ENCODE results near the gene FGFR2.

The FGFR2 gene

DNA sequence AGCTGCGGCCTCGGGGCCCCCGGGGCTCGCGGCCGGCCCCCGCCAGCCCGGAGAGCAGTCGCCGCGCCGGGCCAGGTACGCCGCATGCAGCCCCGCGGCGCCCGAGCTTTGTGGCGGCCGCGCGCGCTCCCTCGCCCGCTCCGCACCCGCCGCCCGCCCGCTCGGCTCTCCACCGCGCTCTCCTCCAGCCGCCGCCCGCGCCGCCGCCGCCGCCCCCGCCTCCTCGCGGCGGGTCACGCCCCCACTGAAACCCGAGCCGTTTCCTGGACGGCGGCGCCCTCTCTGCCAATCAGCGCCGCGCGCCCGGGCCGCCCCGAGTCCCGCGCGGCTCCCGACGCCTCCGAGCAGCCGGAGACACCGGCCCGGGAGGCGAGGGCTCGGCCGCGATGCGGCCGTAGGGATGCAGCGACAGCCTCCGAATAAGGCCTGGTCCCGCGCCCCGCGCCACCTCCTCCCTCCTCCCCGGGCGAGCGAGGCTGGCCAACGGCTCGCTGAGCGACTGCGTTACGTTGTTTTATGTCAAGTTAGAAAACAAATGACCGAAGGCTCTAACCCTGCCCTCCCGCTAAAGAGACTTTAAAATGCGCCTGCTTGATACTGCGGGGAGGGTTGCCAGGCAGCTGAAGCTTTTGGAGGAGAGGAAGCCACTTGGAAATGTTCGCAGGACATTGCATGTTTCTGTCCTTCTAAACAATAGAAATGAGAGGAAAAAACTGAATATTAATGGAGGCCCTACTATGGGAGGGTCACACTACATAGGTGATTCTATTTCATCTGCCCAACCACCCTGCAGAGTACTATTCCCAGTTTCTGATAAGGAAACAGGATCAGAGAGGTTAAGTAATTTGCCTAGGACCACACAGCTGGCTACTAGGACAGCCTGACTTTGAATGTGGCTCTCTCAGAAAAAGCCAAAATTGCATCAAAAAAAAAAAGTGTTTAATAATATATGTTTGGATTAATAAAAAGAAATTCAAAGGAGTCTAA is at the start of gene FGFR2:
Gene FGFR2 (minus strand): TSS at position 182 of the 987 bp plus-strand sequence. CDS start 4,627 bp downstream, outside the sequence.
- peak within 1 kb of the TSS in 20 of 21 experiments; percentile 36 to 90 (median 80) for H3K27ac ChIP-seq
- peak within 1 kb of the TSS; percentile 44 to 76 (median 67) for H3K4me3 ChIP-seq

DNA sequence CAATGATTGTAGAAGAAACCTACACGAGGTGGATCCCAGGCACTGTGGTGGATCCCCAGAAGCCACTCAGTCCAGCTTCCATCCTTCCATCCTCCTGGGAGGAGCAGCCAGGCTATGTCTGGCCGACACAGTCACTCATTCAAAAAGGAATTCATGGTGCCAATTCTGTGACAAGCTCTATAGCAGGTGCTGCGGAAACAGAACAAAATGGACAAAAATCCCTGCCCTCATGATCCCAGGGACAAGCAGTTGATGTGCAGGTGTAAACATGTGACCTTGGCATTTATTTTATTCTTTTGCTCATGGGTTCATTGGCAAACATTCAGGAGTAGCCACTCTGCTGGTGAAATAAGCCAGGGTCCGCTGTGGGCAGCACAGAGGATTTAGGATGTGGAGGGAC is 49.2 kb upstream of the FGFR2 start:
- Histone ChIP-seq H3K4me3 (no peak overlapping the region), H3K27ac (no peak overlapping the region)

- Histone ChIP-seq H3K27ac (no peak overlapping the region), H3K4me3 (no peak overlapping the region)
Observed at GRCh38 chr10:121645696-121646095, 47.5 kb upstream of the FGFR2 start.

- Histone ChIP-seq H3K4me3 (no peak overlapping the region), H3K27ac (no peak overlapping the region)
Observed at GRCh38 chr10:121644501-121644900, 46.3 kb upstream of the FGFR2 start.

DNA sequence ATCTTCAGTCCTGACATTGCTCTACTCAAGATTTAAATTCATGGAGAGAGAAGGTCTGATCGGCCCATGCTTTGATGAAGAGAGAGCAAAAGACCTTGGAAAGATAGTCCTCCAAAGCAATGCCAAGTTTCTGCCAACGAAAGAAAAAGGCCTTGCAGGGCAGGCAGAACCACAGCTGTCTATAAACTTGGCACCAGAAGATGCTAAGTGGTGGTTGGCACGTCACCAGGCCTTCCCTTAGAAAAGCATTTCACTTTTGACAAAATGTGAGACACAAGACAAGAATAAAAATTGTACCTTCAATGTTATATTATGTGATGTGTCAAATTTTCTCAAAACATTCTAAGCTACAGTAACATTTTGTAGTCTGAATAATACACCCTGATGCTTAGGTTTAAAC is 42.0 kb upstream of the FGFR2 start:
- H3K27ac ChIP-seq, result no peak overlapping the region
- no peak overlapping the region for H3K4me3 ChIP-seq

GRCh38 chr10:121639416-121639815 is 41.2 kb upstream of the FGFR2 start:
- no peak overlapping the region for H3K27ac ChIP-seq
- H3K4me3 ChIP-seq, result no peak overlapping the region

DNA sequence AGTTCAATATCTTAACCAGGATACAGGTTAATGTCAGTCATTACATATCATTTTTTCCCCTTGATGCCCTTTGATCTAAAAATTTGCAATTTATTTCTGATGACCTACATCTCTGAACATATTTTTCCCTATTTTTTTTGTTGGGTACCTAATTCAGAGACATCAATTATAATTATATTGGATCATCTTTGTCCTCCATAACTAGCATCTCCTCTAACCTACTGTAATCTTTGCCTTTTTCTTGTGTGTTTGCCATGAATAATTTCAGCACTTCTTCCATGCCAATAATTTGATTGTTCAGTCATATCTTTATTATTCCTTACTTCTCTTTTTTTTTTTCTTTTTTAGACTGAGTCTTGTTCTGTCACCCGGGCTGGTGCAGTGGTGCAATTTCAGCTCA is 39.2 kb upstream of the FGFR2 start:
- H3K27ac ChIP-seq, result no peak overlapping the region
- no peak overlapping the region for H3K4me3 ChIP-seq

GRCh38 chr10:121633056-121633455 is 34.8 kb upstream of the FGFR2 start:
- Histone ChIP-seq H3K27ac (peak overlapping the region in 1 of 21 experiments; percentile 45), H3K4me3 (no peak overlapping the region)

GRCh38 chr10:121631365-121632029 is 33.3 kb upstream of the FGFR2 start:
- Histone ChIP-seq H3K4me3 (no peak overlapping the region), H3K27ac (peak overlapping the region in 4 of 21 experiments; percentile 11 to 55 (median 35))

GRCh38 chr10:121628859-121629258 is 30.6 kb upstream of the FGFR2 start:
- H3K4me3 ChIP-seq, result no peak overlapping the region
- peak overlapping the region in 8 of 21 experiments; percentile 24 to 81 (median 76) for H3K27ac ChIP-seq

DNA sequence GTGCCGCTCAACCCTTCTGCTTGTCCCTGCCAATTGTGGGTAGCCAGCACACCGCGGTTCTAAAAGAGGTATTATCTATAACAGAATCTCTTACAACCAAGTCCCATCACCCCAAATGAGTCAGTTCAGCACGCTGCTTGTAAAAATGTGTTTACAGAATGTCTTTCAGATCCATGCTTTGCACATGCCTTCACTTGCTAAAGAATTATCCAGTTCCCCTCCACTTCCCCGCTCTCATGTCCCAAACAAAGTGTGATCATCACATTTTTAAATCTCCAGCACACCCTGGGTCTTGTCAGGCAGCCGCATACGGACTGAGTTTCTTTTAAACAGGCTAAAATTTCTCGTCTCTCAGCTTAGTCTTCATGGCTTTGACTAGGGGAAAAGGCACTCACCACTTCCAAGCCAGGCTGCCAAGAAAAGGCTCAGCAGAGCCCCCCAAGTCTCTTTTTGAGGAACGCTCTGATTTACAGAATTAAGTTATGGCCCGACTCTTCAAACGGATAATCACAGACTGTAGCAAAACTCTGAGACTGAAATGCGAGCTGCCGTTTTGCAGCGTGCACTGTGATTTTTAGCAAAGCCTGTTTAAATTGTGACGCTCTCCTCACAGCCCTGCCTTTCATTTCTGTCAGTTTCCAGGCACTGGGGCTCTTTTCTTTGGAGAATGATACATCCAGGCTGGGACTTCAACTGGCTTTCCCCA is 29.8 kb upstream of the FGFR2 start:
- Histone ChIP-seq H3K27ac (peak overlapping the region in 15 of 21 experiments; percentile 24 to 81 (median 53)), H3K4me3 (no peak overlapping the region)

GRCh38 chr10:121624836-121625486 is 26.7 kb upstream of the FGFR2 start:
- no peak overlapping the region for H3K4me3 ChIP-seq

DNA sequence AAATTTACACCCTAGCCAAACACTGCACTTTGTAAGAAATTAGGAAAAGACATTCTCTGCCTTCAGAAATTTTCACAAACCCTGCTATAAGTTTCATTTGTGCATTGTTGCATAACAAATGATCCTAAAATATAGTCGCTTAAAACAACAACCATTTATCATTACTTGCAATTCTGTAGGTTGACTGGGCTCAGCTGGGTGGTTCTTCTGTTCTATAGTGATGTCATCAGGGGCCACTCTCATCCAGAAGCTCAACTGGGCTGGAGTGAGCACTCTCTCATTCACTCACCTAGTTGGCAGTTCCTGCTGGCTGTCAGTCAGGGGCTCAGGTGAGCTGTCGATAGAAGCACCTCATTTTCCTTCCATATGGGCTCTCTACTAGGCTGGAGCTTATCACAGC is 20.7 kb upstream of the FGFR2 start:
- Histone ChIP-seq H3K27ac (no peak overlapping the region), H3K4me3 (no peak overlapping the region)

More at GRCh38 chr10:121624836-121625486, 26.7 kb upstream of the FGFR2 start:
- peak overlapping the region in 8 of 21 experiments; percentile 0 to 66 (median 52) for H3K27ac ChIP-seq

DNA sequence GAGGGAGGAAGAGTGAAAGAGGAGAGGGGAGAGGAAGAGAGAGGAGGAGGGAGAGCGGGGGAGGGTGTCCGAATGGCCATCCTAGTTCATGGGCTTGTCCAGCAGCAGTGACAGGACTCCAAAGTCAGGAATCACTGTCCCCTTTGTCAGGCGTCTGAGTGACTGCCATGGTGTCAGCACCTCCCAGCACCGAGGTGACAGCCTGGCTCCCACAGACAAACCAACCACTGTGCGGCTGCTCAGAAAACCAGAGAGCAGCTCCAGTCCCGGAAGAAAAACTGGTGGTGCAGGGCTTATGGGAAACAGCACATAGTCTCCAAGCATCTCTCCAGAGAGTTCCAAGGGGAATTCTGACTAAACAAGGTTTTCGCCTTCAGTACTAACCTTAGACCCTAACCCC is 18.9 kb upstream of the FGFR2 start:
- Histone ChIP-seq H3K4me3 (no peak overlapping the region), H3K27ac (no peak overlapping the region)

DNA sequence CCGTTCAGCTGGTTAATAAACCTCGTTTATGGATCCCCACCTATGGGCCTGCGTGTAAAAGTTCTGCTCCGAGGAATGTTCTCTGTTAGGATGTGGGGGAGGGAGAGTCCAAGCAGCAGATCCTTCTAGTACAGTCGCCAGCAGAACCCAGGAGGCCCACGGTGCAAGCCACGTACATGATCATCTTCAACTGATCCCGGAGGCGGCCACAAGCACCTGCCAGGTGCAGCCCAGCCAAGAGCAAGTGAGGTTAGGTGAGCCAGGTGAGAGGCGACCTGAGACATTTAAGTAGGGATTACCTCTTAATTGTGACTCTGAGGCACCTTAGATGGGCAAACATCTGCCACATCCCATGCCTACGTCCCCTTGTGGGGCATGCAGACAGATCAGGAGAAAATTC is 18.0 kb upstream of the FGFR2 start:
- Histone ChIP-seq H3K4me3 (no peak overlapping the region), H3K27ac (no peak overlapping the region)

DNA sequence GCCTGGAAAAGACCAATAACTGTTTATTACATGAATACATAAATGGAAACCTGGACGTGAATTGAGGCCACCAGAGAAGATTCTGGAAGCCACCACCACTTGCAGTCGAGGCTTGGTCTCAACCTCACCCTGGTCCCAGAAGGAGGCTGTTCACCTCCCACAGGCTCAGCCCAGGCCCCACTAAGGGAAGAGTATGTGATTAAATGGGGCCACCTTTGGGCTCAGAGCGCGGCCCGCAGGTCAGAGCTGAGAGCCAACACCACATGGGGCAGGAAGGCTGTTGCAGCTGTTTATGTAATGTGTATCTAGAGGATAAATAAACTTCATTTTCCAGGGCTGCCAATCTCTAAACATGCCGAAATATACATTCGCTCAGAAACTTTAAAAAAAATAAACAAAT is 17.6 kb upstream of the FGFR2 start:
- H3K27ac ChIP-seq, result no peak overlapping the region

DNA sequence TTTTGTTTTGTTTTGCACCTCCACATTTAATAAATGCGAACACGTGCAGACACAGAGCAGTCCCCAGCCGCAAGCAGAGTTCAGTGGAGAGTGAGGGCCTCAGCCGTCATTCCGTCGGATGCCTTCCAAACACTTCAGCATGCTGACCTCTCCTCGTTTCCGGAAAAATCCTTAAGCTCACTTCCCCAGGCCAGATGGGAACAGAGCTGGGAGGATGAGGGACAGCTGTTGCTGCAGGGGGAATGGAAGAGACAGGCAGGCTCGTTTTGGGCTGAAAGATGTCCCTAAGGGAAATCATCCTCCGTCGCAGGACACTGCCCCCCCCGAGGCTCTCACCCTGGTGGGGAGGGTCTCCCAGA is 17.2 kb upstream of the FGFR2 start:
- no peak overlapping the region for H3K4me3 ChIP-seq

More for the DNA sequence above, 17.6 kb upstream of the FGFR2 start:
- H3K4me3 ChIP-seq, result no peak overlapping the region

DNA sequence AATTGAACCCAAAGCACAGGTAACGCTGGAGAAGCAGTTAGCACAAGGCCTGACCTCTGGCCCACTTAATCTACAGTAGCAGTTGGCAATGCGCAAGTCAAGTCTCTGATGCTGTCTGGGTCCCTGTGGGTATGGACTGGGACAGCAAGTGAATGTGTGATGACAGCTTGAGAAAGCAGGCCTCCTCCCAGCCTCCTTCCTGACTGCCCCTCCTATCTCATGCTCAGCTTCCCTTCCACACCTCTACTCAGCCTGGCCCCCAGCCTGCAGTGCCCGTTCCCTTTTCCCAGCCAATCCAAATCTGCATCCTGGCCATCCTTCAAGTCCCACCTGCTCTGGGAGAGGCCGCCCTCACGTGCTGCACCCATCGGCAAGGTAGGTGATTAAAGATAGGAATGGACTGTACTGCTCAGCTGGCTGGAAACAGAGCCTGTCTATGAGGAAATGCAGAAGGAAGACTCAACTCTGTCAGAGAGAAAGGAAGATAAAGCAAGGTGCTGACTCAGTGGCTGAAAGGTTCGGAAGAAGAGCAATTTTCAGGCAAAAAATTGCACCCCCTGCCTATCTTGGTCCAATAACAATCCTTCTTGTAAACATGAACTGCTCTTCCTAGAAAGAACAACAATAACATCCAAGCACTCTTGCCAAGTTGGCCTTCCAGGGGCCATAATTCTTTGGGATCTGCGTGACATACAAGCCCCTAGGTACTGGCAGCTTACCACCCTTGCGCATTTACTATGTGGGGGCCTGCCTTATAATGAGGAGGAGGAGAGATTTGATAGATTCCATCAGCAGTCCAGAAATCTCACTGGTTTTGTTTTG is 16.6 kb upstream of the FGFR2 start:
- H3K4me3 ChIP-seq, result no peak overlapping the region
- peak overlapping the region in 1 of 21 experiments; percentile 27 for H3K27ac ChIP-seq

More for the DNA sequence above, 17.2 kb upstream of the FGFR2 start:
- peak overlapping the region in 1 of 21 experiments; percentile 27 for H3K27ac ChIP-seq

- H3K27ac ChIP-seq, result no peak overlapping the region
- H3K4me3 ChIP-seq, result no peak overlapping the region
Observed at GRCh38 chr10:121613456-121613855, 15.2 kb upstream of the FGFR2 start.
